Diencephalon (tissue), 1 donor: ENCODE results near the gene NEURL4. TPM values are rescaled to one million over a fixed set of nuclear protein-coding genes. Genes with fewer than 3 reads are reported as not detected.

Experiments
- small RNA-seq: library from RNA; depleted of rRNA; stranded (forward); fragments of <200 nt; gene quantifications from one replicate; pipeline ENCODE3, GENCODE V24; 2014
- total RNA-seq: library from RNA; depleted of rRNA; stranded (reverse); fragments of >200 nt; gene quantifications from one replicate; pipeline ENCODE4 v1.2.3, GENCODE V29; 2014

The NEURL4 gene
- 44.3 TPM for total RNA-seq

DNA sequence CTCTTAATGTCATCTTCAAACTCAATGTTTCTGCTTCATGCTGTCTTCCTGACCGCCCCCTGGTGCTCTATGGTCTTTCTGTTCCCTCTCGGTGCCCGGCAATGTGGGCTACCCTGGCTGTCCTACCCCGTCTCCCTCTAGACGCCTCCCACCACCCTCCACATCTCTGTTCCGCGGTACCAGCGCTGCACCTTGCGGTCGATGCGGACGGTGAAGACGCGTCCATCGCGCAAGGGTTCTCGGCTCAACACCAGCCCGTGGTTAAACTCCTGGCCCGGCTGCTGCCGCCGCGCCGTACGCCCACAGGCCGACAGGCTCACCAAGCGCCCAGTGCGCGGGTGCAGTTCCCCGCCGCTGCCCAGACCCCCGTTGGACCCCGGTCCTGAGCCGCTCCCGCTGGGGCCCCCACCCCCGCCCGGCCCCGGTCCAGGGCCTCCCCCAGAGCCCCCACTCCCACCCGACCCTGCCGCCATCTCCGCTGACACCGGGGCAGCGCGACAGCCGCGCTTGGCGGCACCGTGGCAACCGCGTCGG is at the start of gene NEURL4:
Gene NEURL4, minus strand, starts transcription at position 496 of the 534 bp plus-strand sequence. Its CDS starts 23 bp downstream, at position 473.

DNA sequence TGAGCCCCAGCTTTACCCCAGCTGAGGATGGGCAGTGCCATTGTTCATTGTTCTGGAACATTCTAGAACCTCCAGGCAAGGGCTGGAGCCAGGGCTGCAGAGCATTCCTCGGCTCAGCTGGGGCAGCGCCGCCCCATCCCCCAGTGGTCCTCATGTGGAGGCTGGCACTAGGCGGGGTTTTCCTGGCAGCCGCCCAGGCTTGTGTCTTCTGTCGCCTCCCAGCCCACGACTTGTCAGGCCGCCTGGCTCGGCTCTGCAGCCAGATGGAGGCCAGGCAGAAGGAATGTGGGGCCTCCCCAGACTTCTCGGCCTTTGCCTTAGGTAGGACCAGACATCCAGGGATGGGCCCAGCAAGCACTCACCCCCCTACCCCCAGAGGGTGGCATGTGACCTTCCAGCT is 25.9 kb upstream of the NEURL4 start, which contains the start of gene TMEM95:
Gene TMEM95, plus strand, starts transcription at position 104 of the 400 bp plus-strand sequence. Its CDS starts 49 bp downstream, at position 153.

DNA sequence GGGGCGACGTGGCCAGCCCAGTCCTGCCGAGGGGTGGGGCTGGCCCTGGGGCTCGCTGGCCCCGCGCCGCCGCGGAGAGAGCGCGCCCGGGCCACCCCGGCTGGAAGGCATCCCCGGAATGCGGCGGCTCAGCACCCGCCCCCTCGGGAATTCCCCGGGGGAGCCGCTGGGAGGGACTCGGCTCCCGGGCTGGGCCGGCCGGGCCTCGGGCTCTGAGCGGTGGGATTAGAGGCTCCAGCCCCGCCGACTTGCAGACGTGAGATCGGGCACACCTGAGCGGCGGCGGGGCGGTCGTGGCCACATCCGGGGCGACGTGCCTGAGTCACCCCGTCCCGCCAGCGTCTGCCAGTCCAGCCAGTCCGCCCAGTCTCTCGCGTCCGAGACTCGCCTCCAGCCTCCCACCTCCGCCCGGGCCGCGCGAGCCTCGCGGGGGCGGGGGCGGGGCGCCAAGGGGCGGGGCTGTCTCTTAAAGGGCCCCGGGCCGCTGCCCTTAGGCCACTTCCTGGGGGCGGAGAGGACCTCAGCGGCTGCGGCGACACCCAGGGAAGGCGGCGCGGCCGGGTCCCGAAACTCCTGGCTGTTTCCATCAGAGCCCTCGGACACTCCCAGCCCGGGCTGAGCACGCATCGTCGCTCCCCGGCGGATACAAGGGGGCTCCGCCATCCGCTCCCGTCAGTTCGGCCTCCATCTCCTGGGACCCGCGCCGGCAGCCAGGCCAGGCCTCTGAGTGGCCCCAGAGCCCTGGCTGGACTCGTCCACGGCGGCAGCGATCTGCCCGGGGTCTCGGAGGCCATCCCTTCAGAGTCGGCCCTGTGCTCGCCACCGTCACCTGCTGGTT is 22.7 kb upstream of the NEURL4 start, which contains the start of gene KCTD11:
Gene KCTD11, plus strand, starts transcription at position 498 of the 838 bp plus-strand sequence.

DNA sequence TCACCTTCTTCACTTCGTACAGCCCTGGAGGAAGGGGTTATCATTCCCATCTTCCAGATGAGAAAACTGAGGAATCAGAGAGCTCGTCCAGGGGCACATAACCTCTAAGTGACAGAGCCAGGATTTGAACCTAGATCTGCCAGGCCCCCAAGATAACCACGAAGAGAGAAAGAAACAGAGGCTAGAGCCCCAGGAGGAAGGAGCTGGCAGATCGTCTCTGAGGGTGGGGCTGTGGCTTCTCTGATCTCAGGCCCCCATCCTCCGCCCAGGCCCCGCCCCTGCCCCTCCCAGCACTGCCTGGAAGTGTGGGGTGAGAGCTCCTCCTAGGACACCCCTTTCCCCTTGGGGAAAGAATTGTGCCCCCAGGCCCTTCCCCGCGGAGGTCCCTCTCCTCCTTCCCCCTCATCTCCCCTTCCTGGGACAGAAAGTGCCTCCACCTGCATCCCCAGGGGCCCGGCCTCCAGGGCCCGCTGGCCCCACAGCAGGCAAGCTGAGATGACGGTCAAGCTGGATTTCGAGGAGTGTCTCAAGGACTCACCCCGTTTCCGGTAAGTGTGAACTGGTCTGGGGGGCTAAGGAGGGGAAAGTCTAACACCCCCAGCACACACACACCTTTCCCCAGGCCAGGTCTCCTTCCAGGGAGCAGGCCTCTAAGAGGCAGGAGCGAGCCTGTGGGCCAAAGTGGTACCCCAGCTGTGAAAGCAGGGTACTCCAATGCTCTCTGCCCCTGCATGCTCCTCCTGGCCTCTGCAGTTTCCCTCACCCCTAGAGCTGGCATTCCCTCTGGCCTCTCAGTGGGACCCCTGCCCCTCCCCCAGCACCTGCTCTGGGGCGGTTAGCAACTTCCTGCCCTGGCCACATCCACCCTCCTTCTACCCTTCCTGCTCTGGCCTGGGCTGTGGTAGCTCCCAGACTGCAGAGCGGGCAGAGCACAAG is 7.4 kb upstream of the NEURL4 start, which contains the start of gene ACAP1:
Gene ACAP1, plus strand, starts transcription at position 290 of the 936 bp plus-strand sequence. Its CDS starts 206 bp downstream, at position 496.

DNA sequence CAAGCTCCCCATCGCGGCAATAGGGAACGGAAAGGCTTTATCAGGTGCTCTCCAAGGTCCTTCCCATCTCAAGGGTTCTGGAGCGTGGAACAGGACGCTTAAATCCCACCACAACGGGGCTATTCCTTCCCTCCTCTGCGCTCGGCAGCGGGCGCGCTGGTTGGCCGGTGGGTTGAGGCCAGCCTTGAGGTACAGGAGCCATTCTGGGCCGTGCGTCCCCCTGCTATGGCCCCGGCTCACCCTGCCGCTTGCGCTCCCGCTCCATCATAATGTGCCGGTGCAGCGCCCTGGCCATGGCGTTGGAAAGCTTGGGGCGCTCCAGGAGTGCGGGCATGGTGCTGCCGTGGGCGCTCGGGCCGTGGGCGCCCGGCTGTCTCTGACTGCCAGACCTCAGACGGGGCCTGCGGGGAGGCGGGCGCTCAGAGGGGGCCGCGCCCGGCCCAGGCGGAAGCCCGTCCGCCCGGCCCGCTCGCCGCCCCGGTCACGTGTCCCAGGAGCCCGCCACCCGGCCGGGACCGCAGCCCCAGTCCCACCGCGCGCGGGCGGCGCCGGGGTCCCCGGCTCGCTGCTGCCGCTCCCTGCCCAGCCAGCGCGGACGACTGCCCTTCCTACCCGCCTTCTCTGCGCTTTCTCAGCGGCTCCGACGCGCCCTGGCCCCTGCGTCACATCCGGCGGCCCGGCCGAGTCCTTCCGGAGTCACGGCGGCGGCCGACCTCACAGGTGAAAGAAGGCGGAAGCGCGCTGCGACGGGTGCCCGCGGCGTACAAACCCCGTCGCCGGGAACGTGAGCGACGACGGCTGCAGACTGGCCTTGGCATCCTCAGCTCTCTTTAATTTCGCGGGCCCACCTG is 14.2 kb downstream of the NEURL4 start, which contains the start of gene GPS2:
Gene GPS2, minus strand, starts transcription at position 642 of the 851 bp plus-strand sequence. Its CDS starts 308 bp downstream, at position 334.

DNA sequence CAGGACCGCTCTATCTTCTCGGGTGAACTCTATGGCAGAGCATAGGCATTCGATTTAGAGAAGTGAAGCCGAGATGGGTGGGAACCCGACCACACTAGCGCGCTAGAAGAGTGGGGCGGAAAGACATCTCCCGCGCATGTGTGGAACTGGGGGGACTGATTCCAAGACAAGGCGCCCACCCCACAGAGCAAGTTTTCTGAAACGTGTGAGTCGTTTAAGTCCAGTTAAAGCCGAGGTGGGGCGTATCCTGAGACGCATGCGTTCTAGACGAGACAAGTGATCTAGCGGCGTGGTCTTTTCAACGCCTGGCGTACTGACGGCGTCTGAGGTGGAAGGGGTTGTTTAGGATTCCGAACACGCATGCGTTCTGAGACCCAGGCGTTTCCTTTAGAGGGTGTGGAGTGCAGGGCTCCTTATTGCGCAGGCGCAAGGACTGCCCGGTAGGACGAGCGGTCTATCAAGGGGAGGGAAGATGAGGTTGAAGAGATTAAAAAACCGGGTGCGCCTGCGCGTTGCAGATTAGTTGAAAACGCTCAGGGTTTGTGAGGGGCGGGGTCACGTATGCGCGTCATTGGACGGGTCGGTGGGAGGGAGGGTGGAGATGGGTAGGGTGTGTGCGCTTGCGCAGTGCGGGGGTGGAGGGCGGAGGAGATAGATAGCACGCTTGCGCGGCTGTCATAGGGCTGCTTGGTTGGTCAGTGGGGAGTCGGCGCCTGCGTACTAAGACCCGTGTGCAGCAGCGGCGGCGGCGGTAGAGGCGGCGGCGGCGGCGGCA is 22.0 kb downstream of the NEURL4 start, which contains the start of gene EIF5A:
Gene EIF5A, plus strand, starts transcription at position 718 of the 775 bp plus-strand sequence. CDS start 2,008 bp downstream, outside the sequence.

DNA sequence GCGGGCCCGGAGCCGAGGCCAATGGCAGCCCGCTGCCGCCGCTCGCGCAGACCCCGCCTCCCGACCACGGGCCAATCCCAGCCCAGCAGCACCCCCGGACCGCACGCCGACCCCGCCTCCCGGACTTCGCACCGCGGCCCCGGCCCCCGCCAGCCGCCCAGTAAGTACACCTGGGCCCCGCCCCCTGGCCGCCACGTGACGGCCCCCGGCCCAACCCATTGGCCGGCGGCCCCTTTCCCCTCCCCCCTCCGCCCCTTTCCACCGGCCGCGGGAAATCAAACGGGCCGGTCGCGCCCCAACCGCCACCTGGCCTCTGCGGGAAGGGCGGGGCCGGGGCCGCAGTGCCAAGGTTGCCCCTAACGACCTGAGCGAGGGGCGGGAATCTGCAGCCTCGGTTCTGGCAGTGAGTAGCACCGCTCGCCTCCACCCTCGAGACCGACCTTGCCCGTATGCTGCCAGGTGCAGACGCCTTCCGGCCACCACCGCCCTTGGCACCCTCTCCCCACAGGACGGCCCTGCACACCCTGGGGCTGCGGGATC is 34.5 kb downstream of the NEURL4 start, which contains the start of gene YBX2:
Gene YBX2, minus strand, starts transcription at position 26 of the 540 bp plus-strand sequence. CDS start 139 bp downstream, outside the sequence.

DNA sequence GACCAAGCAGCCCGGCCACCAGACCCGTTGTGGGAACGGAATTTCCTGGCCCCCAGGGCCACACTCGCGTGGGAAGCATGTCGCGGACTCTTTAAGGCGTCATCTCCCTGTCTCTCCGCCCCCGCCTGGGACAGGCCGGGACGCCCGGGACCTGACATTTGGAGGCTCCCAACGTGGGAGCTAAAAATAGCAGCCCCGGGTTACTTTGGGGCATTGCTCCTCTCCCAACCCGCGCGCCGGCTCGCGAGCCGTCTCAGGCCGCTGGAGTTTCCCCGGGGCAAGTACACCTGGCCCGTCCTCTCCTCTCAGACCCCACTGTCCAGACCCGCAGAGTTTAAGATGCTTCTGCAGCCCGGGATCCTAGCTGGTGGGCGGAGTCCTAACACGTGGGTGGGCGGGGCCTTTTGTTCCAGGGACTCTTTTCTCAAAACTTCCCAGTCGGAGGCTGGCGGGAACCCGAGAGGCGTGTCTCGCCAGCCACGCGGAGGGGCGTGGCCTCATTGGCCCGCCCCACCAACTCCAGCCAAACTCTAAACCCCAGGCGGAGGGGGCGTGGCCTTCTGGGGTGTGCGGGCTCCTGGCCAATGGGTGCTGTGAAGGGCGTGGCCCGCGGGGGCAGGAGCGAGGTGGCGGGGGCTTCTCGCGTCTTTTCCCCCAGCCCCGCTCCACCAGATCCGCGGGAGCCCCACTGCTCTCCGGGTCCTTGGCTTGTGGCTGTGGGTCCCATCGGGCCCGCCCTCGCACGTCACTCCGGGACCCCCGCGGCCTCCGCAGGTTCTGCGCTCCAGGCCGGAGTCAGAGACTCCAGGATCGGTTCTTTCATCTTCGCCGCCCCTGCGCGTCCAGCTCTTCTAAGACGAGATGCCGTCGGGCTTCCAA is 47.8 kb downstream of the NEURL4 start, which contains the start of gene SLC2A4:
Gene SLC2A4, plus strand, starts transcription at position 645 of the 879 bp plus-strand sequence. Its CDS starts 217 bp downstream, at position 862.

Small RNA genes lying within 50 kb of the gene (small RNA-seq; reads per million reads assigned to genes)
- gene AC026954.2 (not detected), gene RF00019 (not detected)

Other genes starting within 250 kb of the NEURL4 start
- not detected for gene CLEC10A, start 249.1 kb downstream of the NEURL4 start, total RNA-seq
- gene ASGR2, start 214.5 kb downstream of the NEURL4 start, total RNA-seq, result not detected
- gene ASGR1, start 150.0 kb downstream of the NEURL4 start, total RNA-seq, result 20.1 TPM
- gene DLG4, start 109.5 kb downstream of the NEURL4 start, total RNA-seq, result 136 TPM
- gene ACADVL, start 109.4 kb downstream of the NEURL4 start, total RNA-seq, result 97.6 TPM
- 56.1 TPM for gene DVL2, start 94.8 kb downstream of the NEURL4 start, total RNA-seq
- gene PHF23, start 89.9 kb downstream of the NEURL4 start, total RNA-seq, result 28.6 TPM
- gene GABARAP, start 86.9 kb downstream of the NEURL4 start, total RNA-seq, result 167 TPM
- 40.1 TPM for gene CTDNEP1, start 77.6 kb downstream of the NEURL4 start, total RNA-seq
- 29.5 TPM for gene ELP5, start 77.1 kb downstream of the NEURL4 start, total RNA-seq
- gene CLDN7, start 66.9 kb downstream of the NEURL4 start, total RNA-seq, result 0.92 TPM
- 0.23 TPM for gene SLC2A4, start 47.6 kb downstream of the NEURL4 start, total RNA-seq
- gene YBX2, start 34.7 kb downstream of the NEURL4 start, total RNA-seq, result 1.4 TPM
- gene EIF5A, start 21.7 kb downstream of the NEURL4 start, total RNA-seq, result 168 TPM
- gene GPS2, start 14.0 kb downstream of the NEURL4 start, total RNA-seq, result 38.5 TPM
- 0.23 TPM for gene ACAP1, start 7.2 kb upstream of the NEURL4 start, total RNA-seq
- gene KCTD11, start 22.8 kb upstream of the NEURL4 start, total RNA-seq, result 4.6 TPM
- not detected for gene TMEM95, start 25.8 kb upstream of the NEURL4 start, total RNA-seq
- 1.4 TPM for gene TNK1, start 51.8 kb upstream of the NEURL4 start, total RNA-seq
- 9.2 TPM for gene PLSCR3, start 65.2 kb upstream of the NEURL4 start, total RNA-seq
- 63.7 TPM for gene TMEM256, start 74.8 kb upstream of the NEURL4 start, total RNA-seq
- gene NLGN2, start 78.5 kb upstream of the NEURL4 start, total RNA-seq, result 19.1 TPM
- gene SPEM1, start 91.0 kb upstream of the NEURL4 start, total RNA-seq, result not detected
- gene SPEM2, start 96.3 kb upstream of the NEURL4 start, total RNA-seq, result not detected
- gene SPEM3, start 99.5 kb upstream of the NEURL4 start, total RNA-seq, result not detected
- gene TMEM102, start 106.1 kb upstream of the NEURL4 start, total RNA-seq, result 1.4 TPM
- gene FGF11, start 110.2 kb upstream of the NEURL4 start, total RNA-seq, result 9.0 TPM
- 19.1 TPM for gene CHRNB1, start 115.7 kb upstream of the NEURL4 start, total RNA-seq
- 25.6 TPM for gene ZBTB4, start 150.3 kb upstream of the NEURL4 start, total RNA-seq
- not detected for gene SLC35G6, start 152.1 kb upstream of the NEURL4 start, total RNA-seq
- 65.7 TPM for gene POLR2A, start 155.0 kb upstream of the NEURL4 start, total RNA-seq
- gene TNFSF12, start 219.7 kb upstream of the NEURL4 start, total RNA-seq, result 4.8 TPM
- 1.6 TPM for gene TNFSF13, start 229.4 kb upstream of the NEURL4 start, total RNA-seq
- 76.6 TPM for gene SENP3, start 232.6 kb upstream of the NEURL4 start, total RNA-seq